C4-2B (cell line): ENCODE data around the gene FAM20A.
A peak's percentile ranks its signal among the peaks of the same experiment; 100 is the strongest.
"Not testable (repeated sequence)": the region's sequence is repeated elsewhere in the genome, so short reads cannot be mapped to it uniquely, and the experiment has no call there.

Experiments used
- H3K27ac ChIP-seq: fragments of 450-650 bp; 2 replicates; pipeline ENCODE4 v1.5.1; 2017
- CTCF ChIP-seq: fragments of 450-650 bp; conservative IDR thresholded peaks from 2 replicates; pipeline ENCODE4 v1.5.1; 2017; ENCODE audit warnings: mild to moderate bottlenecking
- ZFX ChIP-seq: fragments of 450-650 bp; IDR thresholded peaks from 2 replicates; pipeline ENCODE4 v1.6.1; 2017

Gene FAM20A

DNA sequence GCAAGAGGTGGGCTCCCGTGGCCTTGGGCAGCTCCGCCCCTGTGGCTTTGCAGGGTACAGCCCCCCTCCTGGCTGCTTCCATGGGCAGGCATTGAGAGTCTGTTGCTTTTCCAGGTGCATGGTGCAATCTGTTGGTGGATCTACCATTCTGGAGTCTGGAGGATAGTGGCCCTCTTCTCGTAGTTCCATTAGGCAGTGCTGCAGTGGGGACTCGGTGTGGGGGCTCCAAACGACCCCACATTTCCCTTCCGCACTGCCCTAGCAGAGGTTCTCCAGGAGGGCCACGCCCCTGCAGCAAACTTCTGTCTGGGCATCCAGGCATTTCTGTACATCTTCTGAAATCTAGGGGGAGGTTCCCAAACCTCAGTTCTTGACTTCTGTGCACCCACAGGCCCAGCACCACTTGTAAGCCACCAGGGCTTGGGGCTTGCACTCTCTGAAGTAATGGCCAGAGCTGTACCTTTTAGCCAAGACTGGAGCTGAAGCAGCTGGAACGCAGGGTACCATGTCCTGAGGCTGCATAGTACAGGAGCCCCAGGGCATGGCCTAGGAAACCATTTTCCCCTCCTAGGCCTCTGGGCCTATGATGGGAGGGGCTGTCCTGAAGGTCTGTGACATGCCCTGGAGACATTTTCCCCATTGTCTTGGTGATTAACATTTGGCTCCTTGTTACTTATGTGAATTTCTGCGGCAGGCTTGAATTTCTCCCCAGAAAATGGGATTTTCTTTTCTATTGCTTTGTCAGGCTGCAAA, 82.9 kb downstream of the FAM20A start:
- TF ChIP-seq CTCF = no peak
- no peak overlapping the region for H3K27ac ChIP-seq

DNA sequence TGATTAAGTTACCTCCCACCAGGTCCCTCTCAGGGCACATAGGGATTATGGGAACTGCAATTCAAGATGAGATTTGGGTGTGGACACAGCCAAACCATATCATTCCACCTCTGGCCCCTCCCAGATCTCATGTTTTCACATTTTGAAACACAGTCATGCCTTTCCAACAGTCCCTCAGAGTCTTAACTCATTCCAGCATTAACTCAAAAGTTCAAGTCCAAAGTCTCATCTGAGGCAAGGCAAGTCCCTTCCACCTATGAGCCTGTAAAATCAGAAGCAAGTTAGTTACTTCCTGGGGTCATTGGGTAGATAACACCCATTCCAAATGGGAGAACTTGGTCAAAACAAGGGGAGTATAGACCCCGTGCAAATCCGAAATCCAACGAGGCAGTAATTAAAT, 83.6 kb downstream of the FAM20A start:
- H3K27ac ChIP-seq = not testable (repeated sequence)

- TF ChIP-seq CTCF (no peak), ZFX (no peak)
- H3K27ac ChIP-seq = no peak overlapping the region
Observed at GRCh38 chr17:68516732-68517131, 84.4 kb downstream of the FAM20A start.

GRCh38 chr17:68514831-68515635, 86.1 kb downstream of the FAM20A start:
- TF ChIP-seq CTCF (no peak), ZFX (no peak)
- H3K27ac ChIP-seq = no peak overlapping the region

DNA sequence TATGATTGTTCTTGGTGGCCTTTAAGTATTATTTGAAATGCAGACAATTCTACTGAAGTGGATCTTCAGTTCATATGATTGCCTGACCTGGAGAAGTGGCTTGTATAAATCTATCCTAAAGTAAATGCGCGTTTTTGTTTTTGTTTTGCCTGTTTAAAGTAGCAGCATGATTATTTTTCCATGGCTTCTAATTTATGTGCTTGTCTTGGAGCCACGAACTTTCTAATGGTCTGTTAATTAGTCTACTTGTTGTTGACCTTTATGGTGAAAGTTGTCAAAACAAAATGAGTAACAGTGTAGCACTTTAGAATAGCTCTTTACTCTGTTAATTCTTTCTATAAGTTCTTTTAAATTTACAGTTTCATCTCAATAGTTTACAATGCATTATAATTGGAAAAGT, 87.2 kb downstream of the FAM20A start:
- TF ChIP-seq ZFX (no peak), CTCF (no peak)
- H3K27ac ChIP-seq = no peak overlapping the region

GRCh38 chr17:68512960-68513474, 88.2 kb downstream of the FAM20A start:
- TF ChIP-seq ZFX (peak; percentile 64), CTCF (no peak)
- H3K27ac ChIP-seq = peak overlapping the region; percentile 80

GRCh38 chr17:68512247-68512959, 88.8 kb downstream of the FAM20A start, which contains the start of gene PRKAR1A:
Gene PRKAR1A, plus strand, starts transcription at chr17:68512430. Its CDS starts 2,970 bp downstream, at chr17:68515400.
- H3K27ac ChIP-seq = peak within 1 kb of the TSS; percentile 80
- TF ChIP-seq CTCF (no peak), ZFX (peak; percentile 83)
